CD4-positive, alpha-beta T cell treated with Interleukin-10 for 1 hour (primary cell): ENCODE measurements around the gene PRKAR2B.

Experiments used
- DNase-seq: peaks from one replicate; pipeline ENCODE4 v3.0.0-alpha.2; 2020

Gene PRKAR2B

GRCh38 chr7:107166736-107167426 lies 122.4 kb downstream of the PRKAR2B start:
- DNase-seq: no peak

- peak; percentile 74 for DNase-seq
These were observed 123.2 kb downstream of the PRKAR2B start for GRCh38 chr7:107167483-107168232.

DNA sequence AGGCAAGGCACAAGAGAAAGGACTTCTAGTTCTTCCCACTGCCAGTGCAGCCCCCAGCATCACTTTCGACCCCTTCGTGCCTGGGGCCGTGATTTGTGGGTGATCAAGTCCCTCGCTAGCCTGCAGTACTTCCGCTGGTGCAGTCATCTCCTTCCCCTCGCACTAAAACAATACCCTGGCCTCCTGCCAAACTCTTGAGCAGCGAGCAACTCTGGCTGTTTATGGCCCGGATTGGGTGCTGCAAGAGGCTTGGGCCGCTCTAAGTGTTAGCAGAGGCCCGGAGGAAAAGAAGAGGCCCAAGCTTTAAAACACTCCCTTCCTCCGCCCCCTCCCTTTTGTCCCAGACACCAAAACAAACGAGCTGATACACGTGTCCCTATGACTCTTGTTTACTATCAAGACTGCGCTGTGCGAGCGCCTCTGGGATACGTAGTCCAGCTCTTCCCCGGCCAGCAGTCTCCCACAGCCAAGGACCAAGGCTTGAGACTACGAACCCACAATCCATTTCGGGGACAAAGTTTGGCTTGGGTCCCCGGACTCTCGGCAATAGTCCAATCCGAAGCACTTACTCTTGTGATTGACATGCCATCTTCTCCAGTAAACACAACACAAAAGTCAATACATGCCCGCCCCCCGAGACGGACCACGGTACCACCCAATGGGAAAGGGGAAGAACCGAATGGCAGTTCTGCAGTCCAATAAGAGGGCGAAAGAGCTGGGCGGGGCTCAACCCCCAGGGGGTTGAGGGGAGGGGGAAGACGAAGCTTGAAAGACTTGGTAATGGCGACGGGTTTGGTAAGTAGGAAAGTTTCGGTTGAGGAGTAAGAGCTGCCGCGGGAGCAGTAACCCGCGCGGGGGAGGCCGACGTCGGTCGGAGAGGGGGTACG lies 124.0 kb downstream of the PRKAR2B start, which contains the start of gene HBP1:
TSS of gene HBP1 (plus strand) at position 771 of the 887 bp plus-strand sequence. CDS start 10,891 bp downstream, outside the sequence.
- peak; percentile 100 for DNase-seq

- peak; percentile 91 for DNase-seq
These were observed 124.9 kb downstream of the PRKAR2B start for GRCh38 chr7:107169120-107170050.

- no peak for DNase-seq
These were observed 125.8 kb downstream of the PRKAR2B start for GRCh38 chr7:107170051-107170915.

DNA sequence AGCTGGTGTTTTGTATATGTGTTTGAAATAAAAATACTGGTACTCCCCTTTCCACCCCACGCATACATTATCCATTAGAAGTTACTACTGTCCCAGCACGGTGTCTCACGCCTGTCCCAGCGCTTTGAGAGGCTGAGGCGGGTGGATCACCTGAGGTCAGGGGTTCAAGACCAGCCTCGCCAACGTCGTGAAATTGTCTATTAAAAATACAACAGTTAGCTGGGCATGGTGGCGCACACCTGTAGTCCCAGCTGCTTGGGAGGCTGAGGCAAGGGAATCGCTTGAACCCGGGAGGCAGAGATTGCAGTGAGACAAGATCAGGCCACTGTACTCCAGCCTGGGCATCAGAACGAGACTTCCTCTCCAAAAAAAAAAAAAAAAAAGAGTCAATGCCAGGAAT lies 127.0 kb downstream of the PRKAR2B start:
- no peak for DNase-seq

DNA sequence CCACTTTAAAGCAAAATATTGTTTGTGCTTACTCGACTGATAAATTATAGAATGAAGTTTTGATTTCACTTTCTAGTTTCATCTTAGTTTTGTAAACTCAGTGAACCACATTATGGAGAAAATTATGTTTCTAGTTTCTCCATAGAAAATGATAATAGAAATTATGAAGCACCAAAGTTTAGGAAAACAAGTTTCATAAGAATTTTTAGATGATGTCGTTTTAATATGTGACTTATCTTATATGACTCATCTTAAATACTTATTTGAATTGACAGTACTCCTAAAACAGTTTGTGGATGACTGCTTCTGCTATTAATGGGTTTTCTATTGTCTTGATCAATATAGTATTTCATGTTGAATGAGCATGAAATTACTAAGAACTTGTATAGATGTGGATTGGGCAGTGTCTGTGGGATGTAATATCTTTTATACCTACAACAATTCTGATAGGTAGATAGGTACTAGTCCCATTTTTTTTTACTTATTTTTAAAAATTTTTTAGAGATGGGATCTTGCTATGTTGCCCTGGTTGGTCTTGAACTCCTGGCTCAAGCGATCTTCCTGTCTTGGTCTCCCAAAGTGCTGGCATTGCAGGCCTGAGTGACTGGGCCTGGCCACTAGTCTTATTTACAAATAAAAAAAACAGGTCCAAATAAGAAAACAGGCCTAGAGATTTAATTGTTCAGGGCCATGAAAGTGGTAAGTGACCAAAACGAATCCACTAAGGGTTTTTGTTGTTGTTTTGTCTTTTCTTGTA lies 127.9 kb downstream of the PRKAR2B start:
- no peak for DNase-seq

DNA sequence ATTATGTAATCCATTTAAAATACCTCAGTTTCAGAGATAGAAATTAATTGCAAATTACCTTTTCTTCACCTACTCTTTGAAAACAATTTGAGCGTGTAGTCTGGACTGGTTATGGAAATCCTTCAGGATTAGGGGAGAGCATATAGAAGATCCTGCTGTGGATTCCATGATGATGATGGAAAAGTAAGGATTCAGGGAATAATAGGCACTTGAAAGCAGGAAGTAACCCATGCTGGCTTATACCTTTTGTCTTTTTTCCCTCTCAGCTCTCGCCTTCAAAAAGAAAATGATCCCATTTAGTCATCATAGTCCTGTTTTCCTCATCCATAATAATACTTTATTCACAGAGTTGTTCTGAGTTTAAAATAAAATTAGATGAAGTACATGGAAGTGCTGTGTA lies 128.7 kb downstream of the PRKAR2B start:
- no peak for DNase-seq

DNA sequence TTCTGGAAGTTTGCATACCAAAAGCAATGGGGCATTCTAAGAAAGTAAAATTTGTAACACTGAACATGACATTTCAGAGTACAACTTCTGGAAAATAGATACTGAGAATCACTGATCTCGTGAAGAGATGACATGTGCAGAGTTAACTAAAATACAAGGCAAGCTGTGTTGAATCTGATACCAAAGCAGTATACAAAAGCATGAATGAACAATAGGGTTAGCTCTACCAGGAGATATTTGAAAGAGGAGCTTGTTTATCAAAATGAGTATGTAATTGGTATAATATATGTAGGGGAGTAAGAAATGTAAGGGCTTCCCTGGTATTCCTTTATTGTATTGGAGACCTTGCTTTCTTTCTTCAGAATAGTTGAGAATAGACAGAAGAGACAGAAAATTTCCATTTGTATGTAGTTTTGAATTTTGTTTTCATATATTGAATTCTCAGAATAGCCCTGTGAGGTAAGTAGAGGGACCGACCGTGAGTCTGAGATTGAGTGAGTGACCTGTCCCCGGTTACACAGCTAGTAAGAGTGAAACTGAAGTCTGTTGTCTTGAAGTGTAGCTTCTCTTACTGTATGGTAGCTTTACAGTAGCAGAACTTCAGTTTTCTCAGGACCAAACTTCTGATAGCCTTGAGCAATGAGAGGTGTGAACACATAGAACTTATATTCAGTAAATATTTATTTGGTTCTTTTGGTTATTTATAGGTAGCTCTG lies 129.3 kb downstream of the PRKAR2B start:
- DNase-seq: no peak

DNA sequence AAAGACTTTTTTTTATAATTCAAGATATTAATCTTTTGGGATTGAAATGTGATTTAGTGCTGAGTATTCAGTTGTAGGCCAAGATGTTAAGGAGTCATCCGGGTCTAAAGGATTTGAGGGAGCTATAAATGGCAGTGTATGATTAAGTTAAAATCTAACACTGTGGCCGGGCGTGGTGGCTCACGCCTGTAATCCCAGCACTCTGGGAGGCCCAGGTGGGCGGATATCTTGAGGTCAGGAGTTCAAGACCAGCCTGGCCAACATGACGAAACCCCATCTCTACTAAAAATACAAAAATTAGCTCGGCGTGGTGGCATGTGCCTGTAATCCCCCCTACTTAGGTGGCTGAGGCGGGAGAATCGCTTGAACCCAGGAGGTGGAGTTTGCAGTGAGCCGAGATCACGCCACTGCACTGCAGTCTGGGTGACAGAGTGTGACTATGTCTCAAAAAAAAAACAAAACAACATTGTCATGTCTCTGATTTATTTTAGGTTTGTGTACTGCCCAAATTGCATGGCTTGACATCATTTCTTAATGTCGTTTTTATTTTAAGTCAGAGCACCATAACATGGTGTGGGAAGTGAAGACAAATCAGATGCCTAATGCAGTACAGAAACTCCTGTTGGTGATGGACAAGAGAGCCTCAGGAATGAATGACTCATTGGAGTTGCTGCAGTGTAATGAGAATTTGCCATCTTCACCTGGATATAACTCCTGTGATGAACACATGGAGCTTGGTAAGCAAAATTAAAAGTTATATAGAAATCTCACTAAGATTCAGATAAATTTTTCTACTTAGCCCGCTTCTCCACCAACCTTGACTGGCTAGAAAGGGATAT lies 135.0 kb downstream of the PRKAR2B start:
- DNase-seq: no peak

DNA sequence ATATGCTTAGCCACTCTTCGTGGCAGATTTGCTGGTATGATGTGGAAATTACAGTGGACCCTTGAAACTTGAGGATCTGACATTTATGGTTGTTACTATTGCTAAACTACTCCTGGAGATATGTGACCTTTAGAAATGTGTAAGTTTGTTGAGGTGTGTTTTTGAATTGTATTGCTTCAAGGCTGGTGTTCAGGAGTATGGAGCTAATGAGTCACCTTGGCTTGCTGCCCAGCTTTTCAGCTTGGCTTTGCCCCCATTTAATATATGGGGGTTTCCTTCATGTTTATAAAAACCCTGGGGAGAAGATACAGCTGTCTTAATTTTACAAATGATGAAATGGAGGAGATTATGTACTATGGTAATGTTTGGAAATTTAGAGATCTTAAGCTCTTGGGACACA lies 135.9 kb downstream of the PRKAR2B start:
- DNase-seq: peak; percentile 26

- no peak for DNase-seq
These were observed 136.7 kb downstream of the PRKAR2B start for GRCh38 chr7:107181172-107181571.

GRCh38 chr7:107185716-107186115 lies 141.2 kb downstream of the PRKAR2B start:
- no peak for DNase-seq

- DNase-seq: no peak
These were observed 141.7 kb downstream of the PRKAR2B start for GRCh38 chr7:107186240-107186639.

GRCh38 chr7:107187774-107188173 lies 143.3 kb downstream of the PRKAR2B start:
- no peak for DNase-seq

DNA sequence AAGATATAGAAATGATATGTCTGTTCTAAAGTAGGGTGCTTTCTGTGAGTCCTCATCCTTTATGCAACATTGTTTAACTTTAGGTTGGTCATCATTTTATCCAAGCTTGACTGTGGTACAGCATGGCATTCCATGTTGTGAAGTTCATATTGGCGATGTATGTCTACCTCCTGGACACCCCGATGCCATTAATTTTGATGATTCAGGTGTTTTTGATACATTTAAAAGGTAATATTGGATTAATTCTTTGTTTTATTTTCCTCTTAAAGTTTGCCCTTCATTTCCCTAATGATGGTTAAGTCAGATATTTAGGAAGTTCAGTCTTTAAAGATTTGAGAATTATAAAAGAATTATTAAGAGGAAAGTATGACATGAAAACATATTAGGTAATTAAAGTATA lies 145.6 kb downstream of the PRKAR2B start:
- no peak for DNase-seq

DNA sequence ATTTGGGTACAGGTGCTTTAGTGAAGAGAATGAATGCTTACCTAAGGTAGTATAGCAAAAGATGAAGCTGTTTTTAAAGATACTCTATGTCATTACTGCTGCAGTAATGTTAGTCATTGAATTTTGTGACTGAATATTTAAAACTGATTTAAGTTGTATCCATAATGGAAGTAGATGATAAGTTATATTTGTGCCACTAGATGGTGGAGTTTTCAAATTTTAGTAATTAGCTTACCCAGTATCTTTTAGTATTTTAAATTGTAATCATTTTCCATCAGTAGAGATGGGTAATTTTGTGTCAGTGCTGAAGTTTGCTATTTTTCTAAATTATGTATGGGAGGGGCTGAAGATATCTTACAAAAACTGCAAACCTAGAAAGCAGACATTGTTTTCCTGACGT lies 149.5 kb downstream of the PRKAR2B start:
- DNase-seq: no peak

- DNase-seq: no peak
These were observed 152.5 kb downstream of the PRKAR2B start for GRCh38 chr7:107196834-107197610.
